Stimulated activated memory B cell treated with anti-CD40 and anti-IgM and Interleukin-4, amounts not matched to agents 10 μg/mL and 1 μg/mL and 100 μg/mL, for 72 hours (primary cell): Measurements from ENCODE around the gene TSPAN13.
"Not testable (repeated sequence)": the region's sequence is repeated elsewhere in the genome, so short reads cannot be mapped to it uniquely, and the experiment has no call there.

ENCODE experiments used
- ATAC-seq: fragments of 150-1000 bp; cut with Tn5 transposase; 2 replicates; pipeline ENCODE4 v1.10.0; 2021
- H3K27ac Mint-ChIP-seq: one replicate; pipeline ENCODE4 v1.8.0; 2022; ENCODE audit warnings: mild to moderate bottlenecking, mixed read lengths
- H3K27me3 Mint-ChIP-seq: one replicate; pipeline ENCODE4 v1.8.0; 2022; ENCODE audit warnings: mixed read lengths
- H3K36me3 Mint-ChIP-seq: one replicate; pipeline ENCODE4 v1.8.0; 2022; ENCODE audit warnings: mixed read lengths
- H3K4me1 Mint-ChIP-seq: one replicate; pipeline ENCODE4 v1.8.0; 2022; ENCODE audit warnings: mixed read lengths
- H3K4me3 Mint-ChIP-seq: one replicate; pipeline ENCODE4 v1.8.0; 2022; ENCODE audit warnings: mild to moderate bottlenecking, moderate library complexity, mixed read lengths
- H3K9me3 Mint-ChIP-seq: one replicate; pipeline ENCODE4 v1.8.0; 2022; ENCODE audit warnings: mixed read lengths

The TSPAN13 gene

GRCh38 chr7:16754856-16755317 is 1.3 kb downstream of the TSPAN13 start:
- Mint-ChIP-seq H3K27ac (peak overlapping the region; percentile 87), H3K4me1 (peaks cover 49% of the 10 kb centered on the region), H3K4me3 (peak overlapping the region; percentile 91), H3K27me3 (no peaks in the 10 kb centered on the region), H3K36me3 (peaks cover 2% of the 10 kb centered on the region), H3K9me3 (no peaks in the 10 kb centered on the region)
- no peak for ATAC-seq

- no peak overlapping the region for H3K27ac Mint-ChIP-seq
- no peaks in the 10 kb centered on the region for H3K27me3 Mint-ChIP-seq
- peaks cover 54% of the 10 kb centered on the region for H3K4me1 Mint-ChIP-seq
- ATAC-seq: no peak
- no peaks in the 10 kb centered on the region for H3K9me3 Mint-ChIP-seq
- H3K4me3 Mint-ChIP-seq: peak overlapping the region; percentile 91
- peaks cover 7% of the 10 kb centered on the region for H3K36me3 Mint-ChIP-seq
Measured at GRCh38 chr7:16755397-16755796, 1.8 kb downstream of the TSPAN13 start.

- H3K27ac Mint-ChIP-seq: no peak overlapping the region
- peaks cover 2% of the 10 kb centered on the region for H3K9me3 Mint-ChIP-seq
- H3K4me1 Mint-ChIP-seq: peaks cover 60% of the 10 kb centered on the region
- H3K27me3 Mint-ChIP-seq: no peaks in the 10 kb centered on the region
- H3K36me3 Mint-ChIP-seq: peaks cover 13% of the 10 kb centered on the region
- H3K4me3 Mint-ChIP-seq: no peak overlapping the region
- ATAC-seq: no peak
Measured at GRCh38 chr7:16758036-16758435, 4.5 kb downstream of the TSPAN13 start.

GRCh38 chr7:16758631-16759611 is 5.4 kb downstream of the TSPAN13 start:
- Mint-ChIP-seq H3K36me3 (peaks cover 16% of the 10 kb centered on the region), H3K27me3 (no peaks in the 10 kb centered on the region), H3K27ac (peak overlapping the region; percentile 73), H3K9me3 (peaks cover 3% of the 10 kb centered on the region), H3K4me3 (peak overlapping the region; percentile 22), H3K4me1 (peaks cover 58% of the 10 kb centered on the region)
- peak; percentile 53 for ATAC-seq

GRCh38 chr7:16759840-16760239 is 6.3 kb downstream of the TSPAN13 start:
- Mint-ChIP-seq H3K27ac (peak overlapping the region; percentile 73), H3K27me3 (no peaks in the 10 kb centered on the region), H3K4me3 (no peak overlapping the region), H3K4me1 (peaks cover 50% of the 10 kb centered on the region), H3K36me3 (peaks cover 16% of the 10 kb centered on the region), H3K9me3 (peaks cover 3% of the 10 kb centered on the region)
- ATAC-seq: no peak

GRCh38 chr7:16762177-16762576 is 8.6 kb downstream of the TSPAN13 start:
- Mint-ChIP-seq H3K9me3 (peaks cover 3% of the 10 kb centered on the region), H3K27me3 (no peaks in the 10 kb centered on the region), H3K4me3 (no peak overlapping the region), H3K36me3 (peaks cover 16% of the 10 kb centered on the region), H3K27ac (peak overlapping the region; percentile 62), H3K4me1 (peaks cover 37% of the 10 kb centered on the region)
- ATAC-seq: no peak

GRCh38 chr7:16764942-16765341 is 11.4 kb downstream of the TSPAN13 start:
- Mint-ChIP-seq H3K9me3 (peaks cover 3% of the 10 kb centered on the region), H3K36me3 (peaks cover 14% of the 10 kb centered on the region), H3K4me1 (peaks cover 22% of the 10 kb centered on the region), H3K27ac (no peak overlapping the region), H3K27me3 (no peaks in the 10 kb centered on the region), H3K4me3 (no peak overlapping the region)
- ATAC-seq: no peak

GRCh38 chr7:16765436-16765859 is 11.9 kb downstream of the TSPAN13 start:
- no peak overlapping the region for H3K27ac Mint-ChIP-seq
- H3K27me3 Mint-ChIP-seq: no peaks in the 10 kb centered on the region
- H3K9me3 Mint-ChIP-seq: peaks cover 3% of the 10 kb centered on the region
- ATAC-seq: no peak
- peaks cover 20% of the 10 kb centered on the region for H3K4me1 Mint-ChIP-seq
- H3K36me3 Mint-ChIP-seq: peaks cover 11% of the 10 kb centered on the region
- H3K4me3 Mint-ChIP-seq: no peak overlapping the region

- not testable (repeated sequence) for H3K9me3 Mint-ChIP-seq, H3K4me3 Mint-ChIP-seq
- peaks cover 26% of the 10 kb centered on the region for H3K4me1 Mint-ChIP-seq
Measured at GRCh38 chr7:16769994-16770393, 16.4 kb downstream of the TSPAN13 start.

GRCh38 chr7:16770657-16771329 is 17.2 kb downstream of the TSPAN13 start:
- H3K9me3 Mint-ChIP-seq: no peaks in the 10 kb centered on the region
- H3K27ac Mint-ChIP-seq: peak overlapping the region; percentile 55
- peak overlapping the region; percentile 22 for H3K4me3 Mint-ChIP-seq
- peak; percentile 48 for ATAC-seq
- H3K4me1 Mint-ChIP-seq: peaks cover 26% of the 10 kb centered on the region
- H3K36me3 Mint-ChIP-seq: peaks cover 5% of the 10 kb centered on the region
- no peaks in the 10 kb centered on the region for H3K27me3 Mint-ChIP-seq

More at GRCh38 chr7:16769994-16770393, 16.4 kb downstream of the TSPAN13 start:
- H3K27me3 Mint-ChIP-seq, H3K36me3 Mint-ChIP-seq, ATAC-seq, H3K27ac Mint-ChIP-seq: not testable (repeated sequence)

- H3K36me3 Mint-ChIP-seq: peaks cover 5% of the 10 kb centered on the region
- no peaks in the 10 kb centered on the region for H3K27me3 Mint-ChIP-seq
- ATAC-seq: no peak
- no peaks in the 10 kb centered on the region for H3K9me3 Mint-ChIP-seq
- H3K4me3 Mint-ChIP-seq: no peak overlapping the region
- peaks cover 19% of the 10 kb centered on the region for H3K4me1 Mint-ChIP-seq
- no peak overlapping the region for H3K27ac Mint-ChIP-seq
Measured at GRCh38 chr7:16773326-16773725, 19.8 kb downstream of the TSPAN13 start.

GRCh38 chr7:16773884-16774283 is 20.3 kb downstream of the TSPAN13 start:
- H3K27ac Mint-ChIP-seq: no peak overlapping the region
- no peak overlapping the region for H3K4me3 Mint-ChIP-seq
- peaks cover 19% of the 10 kb centered on the region for H3K4me1 Mint-ChIP-seq
- peaks cover 5% of the 10 kb centered on the region for H3K36me3 Mint-ChIP-seq
- no peak for ATAC-seq
- no peaks in the 10 kb centered on the region for H3K27me3 Mint-ChIP-seq
- no peaks in the 10 kb centered on the region for H3K9me3 Mint-ChIP-seq

- peaks cover 19% of the 10 kb centered on the region for H3K4me1 Mint-ChIP-seq
- H3K27me3 Mint-ChIP-seq: no peaks in the 10 kb centered on the region
- H3K27ac Mint-ChIP-seq: no peak overlapping the region
- H3K9me3 Mint-ChIP-seq: no peaks in the 10 kb centered on the region
- no peak for ATAC-seq
- no peak overlapping the region for H3K4me3 Mint-ChIP-seq
- H3K36me3 Mint-ChIP-seq: peaks cover 5% of the 10 kb centered on the region
Measured at GRCh38 chr7:16774294-16774693, 20.7 kb downstream of the TSPAN13 start.

GRCh38 chr7:16774986-16775385 is 21.4 kb downstream of the TSPAN13 start:
- Mint-ChIP-seq H3K4me3 (no peak overlapping the region), H3K36me3 (peaks cover 5% of the 10 kb centered on the region), H3K27me3 (no peaks in the 10 kb centered on the region), H3K9me3 (no peaks in the 10 kb centered on the region), H3K27ac (no peak overlapping the region), H3K4me1 (peaks cover 19% of the 10 kb centered on the region)
- no peak for ATAC-seq

GRCh38 chr7:16776053-16776452 is 22.5 kb downstream of the TSPAN13 start:
- no peak for ATAC-seq
- no peak overlapping the region for H3K27ac Mint-ChIP-seq
- no peaks in the 10 kb centered on the region for H3K27me3 Mint-ChIP-seq
- H3K36me3 Mint-ChIP-seq: no peaks in the 10 kb centered on the region
- no peak overlapping the region for H3K4me3 Mint-ChIP-seq
- H3K4me1 Mint-ChIP-seq: peaks cover 9% of the 10 kb centered on the region
- H3K9me3 Mint-ChIP-seq: no peaks in the 10 kb centered on the region
